GM12801 (cell line): ENCODE measurements around the gene NOX4.

Experiments
- CTCF ChIP-seq: IDR thresholded peaks from one replicate; pipeline ENCODE4 v1.5.1; 2011; ENCODE audit warnings: control low read depth; ENCODE audit not compliant: insufficient read length; ENCODE audit errors: extremely low read depth

NOX4 gene

DNA sequence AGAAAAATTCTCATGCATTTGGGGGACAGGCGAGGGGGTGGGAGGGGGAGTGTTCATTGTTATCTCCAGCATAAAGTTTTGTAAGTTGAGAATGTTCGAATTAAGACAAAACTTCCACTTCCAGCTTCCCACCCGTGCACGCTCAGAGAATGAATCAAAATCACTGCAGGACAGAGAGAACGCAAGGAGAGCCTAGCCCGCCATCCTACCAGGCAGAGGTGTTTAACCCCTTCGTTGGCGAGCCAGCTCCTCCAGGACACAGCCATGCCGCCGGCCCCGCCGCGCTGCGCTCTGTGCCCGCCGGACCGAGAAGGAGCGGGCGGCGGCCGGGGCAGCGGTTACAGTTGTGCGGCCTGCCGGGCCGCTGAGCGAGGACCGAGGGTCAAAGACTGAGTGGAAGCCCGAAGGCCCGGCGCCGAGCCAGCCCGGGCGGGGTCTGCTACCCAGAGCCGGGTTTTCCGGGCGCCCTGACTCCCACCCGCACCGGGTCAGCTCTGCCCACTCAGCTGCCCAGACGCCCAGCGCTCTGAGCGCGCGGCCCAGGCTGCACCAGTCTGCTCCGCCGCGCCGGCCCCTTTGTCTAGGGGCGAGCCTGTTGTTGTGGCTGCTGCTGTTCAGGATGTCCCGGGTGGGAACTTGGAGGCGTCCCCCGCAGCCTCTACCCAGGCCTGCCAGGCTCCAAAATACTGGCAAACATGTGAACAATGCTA is at the start of gene NOX4:
TSS of gene NOX4 (minus strand) at position 395 of the 710 bp plus-strand sequence. CDS start at position 266, 129 bp downstream.
- TF ChIP-seq CTCF: no peak

DNA sequence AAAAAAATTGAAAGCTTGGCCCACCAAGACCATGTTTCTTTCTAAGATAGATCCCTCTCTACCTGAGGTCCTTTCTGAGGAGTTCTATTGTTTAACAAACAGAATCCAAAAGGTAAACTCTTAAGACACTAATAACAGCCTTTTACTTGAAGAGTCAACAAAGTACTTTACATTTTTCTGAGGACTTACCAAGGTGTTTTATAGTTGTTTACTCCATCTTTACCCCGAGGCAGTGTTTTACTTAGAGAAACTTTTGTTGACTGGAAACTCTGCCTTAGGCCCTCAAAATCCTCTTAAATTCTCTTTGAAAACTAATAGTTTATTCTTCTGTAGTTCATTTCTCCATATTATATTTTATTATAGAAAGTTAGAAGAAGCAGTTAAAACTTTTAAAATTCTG is 49.7 kb upstream of the NOX4 start:
- no peak for TF ChIP-seq CTCF

DNA sequence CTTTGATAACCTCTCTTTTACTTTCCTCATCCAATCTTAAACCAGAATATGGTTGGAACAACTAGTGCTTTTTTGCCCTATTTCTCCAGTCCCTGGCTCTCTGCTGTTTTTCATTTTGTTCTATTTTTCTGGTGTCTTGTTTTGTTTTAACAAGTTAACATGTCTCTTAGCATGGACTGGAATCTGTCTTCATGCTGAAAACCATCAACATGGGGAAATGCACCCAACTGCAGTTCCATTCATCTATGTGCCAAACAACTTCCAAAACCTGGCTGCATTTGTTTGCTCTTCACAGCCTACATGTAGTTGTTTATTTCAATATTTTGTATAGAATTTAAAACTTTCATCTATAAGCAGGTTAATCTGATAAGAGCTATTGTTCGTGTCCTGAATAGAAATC is 46.8 kb upstream of the NOX4 start:
- no peak for TF ChIP-seq CTCF

GRCh38 chr11:89536926-89537325 is 45.8 kb upstream of the NOX4 start:
- TF ChIP-seq CTCF: no peak

DNA sequence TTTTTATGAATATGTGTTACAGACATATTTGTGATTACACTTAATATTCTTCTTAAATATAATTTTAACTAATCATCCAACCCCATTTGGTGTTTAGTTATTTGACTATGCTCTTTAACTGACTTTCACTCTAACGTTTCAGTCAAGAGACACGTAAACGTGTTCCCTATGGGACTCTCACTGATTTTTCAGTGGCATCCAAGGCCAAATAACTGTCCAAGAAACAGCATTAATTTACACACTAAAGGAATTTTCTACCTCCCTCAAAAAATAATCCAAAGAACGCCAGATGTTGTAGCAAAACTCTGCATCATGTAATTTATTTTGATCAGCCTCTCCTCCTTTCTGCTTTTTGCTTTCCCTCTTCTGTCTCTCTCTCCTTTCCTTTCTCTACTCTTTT is 44.0 kb upstream of the NOX4 start:
- no peak for TF ChIP-seq CTCF

GRCh38 chr11:89529626-89530380 is 38.6 kb upstream of the NOX4 start:
- TF ChIP-seq CTCF: no peak

GRCh38 chr11:89521792-89522191 is 30.6 kb upstream of the NOX4 start:
- TF ChIP-seq CTCF: no peak
